Testis (tissue), 2 donors: ENCODE data around the gene MRPL36.

Source experiments
- CTCF ChIP-seq, 3 experiments: fragments of 450-650 bp in 2 of 3; fragments of 200-600 bp in 1 of 3; sonication (generic) in 1 of 3; IDR thresholded peaks; one replicate each; pipeline ENCODE4 v1.5.1; 2016 to 2019; ENCODE audit warnings: antibody characterized with exemption in 3 of 3, mild to moderate bottlenecking in 2 of 3, moderate library complexity in 1 of 3
- POLR2A ChIP-seq: fragments of 450-650 bp; IDR thresholded peaks from one replicate; pipeline ENCODE4 v1.6.1; 2017; ENCODE audit warnings: antibody characterized with exemption, mild to moderate bottlenecking, moderate library complexity

- no peak for TF ChIP-seq CTCF (IDR thresholded peaks at IDR 0.05)
- TF ChIP-seq POLR2A, result no peak
Measured at GRCh38 chr5:1807451-1808185, 8.0 kb upstream of the MRPL36 start.
